ENCODE results near the gene INPP4B.

DNA sequence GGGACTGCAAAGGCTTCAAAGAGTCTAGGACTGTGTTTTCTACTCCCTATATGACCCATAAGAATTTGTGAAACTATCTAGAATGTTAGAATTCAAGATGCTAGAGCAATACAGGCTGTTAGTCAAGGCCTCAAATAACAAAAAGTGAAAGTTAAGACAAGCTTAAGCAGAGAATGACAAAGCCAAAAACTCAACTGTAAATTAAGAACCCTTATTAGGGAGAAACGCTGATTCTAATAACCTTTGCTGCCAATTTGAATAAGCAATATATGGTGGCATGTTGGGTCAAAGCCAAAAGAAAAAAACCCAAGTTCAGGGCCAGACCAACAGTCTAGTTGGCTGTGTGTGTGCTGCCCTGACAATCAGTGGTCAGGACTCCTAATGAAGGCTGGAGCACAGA lies 160.0 kb downstream of the INPP4B start:
- TF ChIP-seq, protein P1, sequence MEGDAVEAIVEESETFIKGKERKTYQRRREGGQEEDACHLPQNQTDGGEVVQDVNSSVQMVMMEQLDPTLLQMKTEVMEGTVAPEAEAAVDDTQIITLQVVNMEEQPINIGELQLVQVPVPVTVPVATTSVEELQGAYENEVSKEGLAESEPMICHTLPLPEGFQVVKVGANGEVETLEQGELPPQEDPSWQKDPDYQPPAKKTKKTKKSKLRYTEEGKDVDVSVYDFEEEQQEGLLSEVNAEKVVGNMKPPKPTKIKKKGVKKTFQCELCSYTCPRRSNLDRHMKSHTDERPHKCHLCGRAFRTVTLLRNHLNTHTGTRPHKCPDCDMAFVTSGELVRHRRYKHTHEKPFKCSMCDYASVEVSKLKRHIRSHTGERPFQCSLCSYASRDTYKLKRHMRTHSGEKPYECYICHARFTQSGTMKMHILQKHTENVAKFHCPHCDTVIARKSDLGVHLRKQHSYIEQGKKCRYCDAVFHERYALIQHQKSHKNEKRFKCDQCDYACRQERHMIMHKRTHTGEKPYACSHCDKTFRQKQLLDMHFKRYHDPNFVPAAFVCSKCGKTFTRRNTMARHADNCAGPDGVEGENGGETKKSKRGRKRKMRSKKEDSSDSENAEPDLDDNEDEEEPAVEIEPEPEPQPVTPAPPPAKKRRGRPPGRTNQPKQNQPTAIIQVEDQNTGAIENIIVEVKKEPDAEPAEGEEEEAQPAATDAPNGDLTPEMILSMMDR (IDR thresholded peaks at IDR 0.05): no peak
- TF ChIP-seq EZH2 (IDR thresholded peaks at IDR 0.05; ENCODE audit: borderline replicate concordance, insufficient read depth, low read depth, low read length, poor library complexity, severe bottlenecking): no peak

Data from B cell (primary cell).